Body of pancreas (tissue), 4 donors: ENCODE measurements around the gene OR1J4. TPM values are rescaled to one million over a fixed set of nuclear protein-coding genes. Genes with fewer than 3 reads are reported as not detected.

Source experiments
- ATAC-seq: fragments of 150-250 bp; one replicate; pipeline ENCODE4 v1.9.1; 2016
- DNase-seq, 4 donors: peaks; one replicate each; pipeline ENCODE4 v3.0.0-alpha.2; 2019
- H3K27ac ChIP-seq, 4 donors: fragments of 200-600 bp; sonication (generic); 1 replicate in 3 of 4; 2 replicates in 1 of 4; pipeline versions ENCODE4 v1.5.1 to v1.6.1; 2016 to 2019; ENCODE audit warnings: mild to moderate bottlenecking in 1 of 4, mixed read lengths in 1 of 4, moderate library complexity in 1 of 4
- H3K27me3 ChIP-seq, 2 donors: fragments of 200-600 bp; sonication (generic); one replicate each; pipeline ENCODE4 v1.6.0; 2016; ENCODE audit warnings: mild to moderate bottlenecking in 1 of 2
- H3K36me3 ChIP-seq, 2 donors: fragments of 200-600 bp; sonication (generic); replicated peaks in 1 of 2; 2 replicates each; pipeline ENCODE4 v1.5.1; 2016; ENCODE audit warnings: low read depth in 2 of 2; ENCODE audit not compliant: insufficient read depth in 1 of 2
- H3K4me1 ChIP-seq: fragments of 200-600 bp; sonication (generic); one replicate; pipeline ENCODE4 v1.6.0; 2016
- H3K4me3 ChIP-seq, 2 donors: fragments of 200-600 bp; sonication (generic); 1 replicate in 1 of 2; 2 replicates in 1 of 2; pipeline ENCODE4 v1.5.1; 2016 to 2019
- H3K9me3 ChIP-seq, 3 donors: fragments of 200-600 bp; sonication (generic); 1 replicate in 2 of 3; 2 replicates in 1 of 3; pipeline ENCODE4 v1.5.1; 2016
- CTCF ChIP-seq, 7 experiments: fragments of 450-650 bp in 4 of 7; fragments of 200-600 bp in 3 of 7; sonication (generic) in 3 of 7; IDR thresholded peaks; one replicate each; pipeline ENCODE4 v1.5.1; 2016 to 2019; ENCODE audit warnings: antibody characterized with exemption in 7 of 7
- POLR2A ChIP-seq, 3 donors: fragments of 450-650 bp; IDR thresholded peaks; one replicate each; pipeline ENCODE4 v1.6.1; 2016; ENCODE audit warnings: antibody characterized with exemption in 3 of 3, mild to moderate bottlenecking in 2 of 3
- WGBS, 2 donors: methylation state at CpG; one replicate each; pipeline ENCODE4 v1.1.5; 2017; 5-methylcytosine and 5-hydroxymethylcytosine counted together
- intact Hi-C: fragments of 100-400 bp; cut with DNase I; formaldehyde crosslinking; loops from one replicate; pipeline ENCODE4 v1.15.1; 2023
- total RNA-seq, 2 donors: library from RNA; depleted of rRNA; stranded (reverse); fragments of >200 nt; gene quantifications; one replicate each; pipeline ENCODE4 v1.1.0, GENCODE V29; 2016

Gene OR1J4
- total RNA-seq, 2 donors from 2014 or later = not detected

- 88 to 89% methylated on average over 5 of the region's 5 CpGs for WGBS, 2 donors
- TF ChIP-seq CTCF (IDR thresholded peaks at IDR 0.05) (no peak), POLR2A (IDR thresholded peaks at IDR 0.05) (no peak)
- no peak overlapping the region for H3K4me3 ChIP-seq
- DNase-seq = no peak
- intact Hi-C loops = no loop called here
- H3K27ac ChIP-seq = no peak overlapping the region
- H3K9me3 ChIP-seq = no peaks in the 10 kb centered on the region
- no peak for ATAC-seq
- no peaks in the 10 kb centered on the region for H3K27me3 ChIP-seq
- H3K4me1 ChIP-seq = no peaks in the 10 kb centered on the region
- no peaks in the 10 kb centered on the region for H3K36me3 ChIP-seq
These were observed 39.9 kb upstream of the OR1J4 start for GRCh38 chr9:122479062-122479461.

- no peaks in the 10 kb centered on the region for H3K4me1 ChIP-seq
- peaks cover 0 to 6% (median 0%) of the 10 kb centered on the region in 3 donors for H3K9me3 ChIP-seq
- WGBS, 2 donors = 77% methylated on average over 2 of the region's 2 CpGs; no CpG with 5 or more reads in 1 of the 2 donors
- ATAC-seq = no peak
- peak; percentile 18 to 73 (median 54) for TF ChIP-seq CTCF (IDR thresholded peaks at IDR 0.05)
- no peak for TF ChIP-seq POLR2A (IDR thresholded peaks at IDR 0.05)
- H3K27ac ChIP-seq = no peak overlapping the region
- intact Hi-C loops = no loop called here
- H3K4me3 ChIP-seq = no peak overlapping the region
- no peaks in the 10 kb centered on the region for H3K36me3 ChIP-seq
- peak in 2 of 4 donors; percentile 13 to 15 for DNase-seq
- H3K27me3 ChIP-seq = no peaks in the 10 kb centered on the region
These were observed 20.1 kb upstream of the OR1J4 start for GRCh38 chr9:122498883-122499288.

- Histone ChIP-seq H3K4me1 (no peaks in the 10 kb centered on the region), H3K27ac (no peak overlapping the region), H3K4me3 (no peak overlapping the region), H3K36me3 (no peaks in the 10 kb centered on the region), H3K27me3 (no peaks in the 10 kb centered on the region), H3K9me3 (no peaks in the 10 kb centered on the region)
- TF ChIP-seq CTCF (IDR thresholded peaks at IDR 0.05) (no peak), POLR2A (IDR thresholded peaks at IDR 0.05) (no peak)
- intact Hi-C loops = no loop called here
- WGBS, 2 donors = 10 to 12% methylated on average over 2 of the region's 2 CpGs
- ATAC-seq = no peak
- DNase-seq = no peak
These were observed 12.0 kb upstream of the OR1J4 start for GRCh38 chr9:122506964-122507363.

GRCh38 chr9:122510502-122510901 is 8.4 kb upstream of the OR1J4 start, which contains the start of gene OR1J2:
TSS of gene OR1J2 (plus strand) at chr9:122510802. CDS start at chr9:122510802, 0 bp downstream.
- intact Hi-C loops = no loop called here

More at GRCh38 chr9:122510502-122510901, 8.4 kb upstream of the OR1J4 start, which contains the start of gene OR1J2:
- H3K9me3 ChIP-seq = no peaks in the 10 kb centered on the region
- no peak within 1 kb of the TSS for H3K4me3 ChIP-seq
- H3K36me3 ChIP-seq = no peaks in the 10 kb centered on the region
- TF ChIP-seq POLR2A (IDR thresholded peaks at IDR 0.05) (no peak), CTCF (IDR thresholded peaks at IDR 0.05) (no peak)
- WGBS, 2 donors = 62 to 67% methylated on average over 6 of the region's 6 CpGs
- ATAC-seq = no peak
- no peak within 1 kb of the TSS for H3K27ac ChIP-seq
- DNase-seq = no peak
- H3K27me3 ChIP-seq = no peaks in the 10 kb centered on the region
- no peaks in the 10 kb centered on the region for H3K4me1 ChIP-seq
